ENCODE data around the gene FCGR1A. TPM values are rescaled to one million over a fixed set of nuclear protein-coding genes. Genes with fewer than 3 reads are reported as not detected.
"Not testable (repeated sequence)": the region's sequence is repeated elsewhere in the genome, so short reads cannot be mapped to it uniquely, and the experiment has no call there.

Gene FCGR1A
- total and polyA plus RNA-seq, 9 of the 15 experiments (the other 6 are each of a cell fraction or from before 2014, with no cell fraction given) = 0.10 to 0.29 (median 0.17) TPM; not detected in 3

GRCh38 chr1:149770661-149771060 is 11.8 kb upstream of the FCGR1A start:
- FAIRE-seq; H3K27ac ChIP-seq (ENCODE audit: extremely low read depth, low read depth, low read length); H3K9me1 ChIP-seq (ENCODE audit: control insufficient read depth, insufficient read depth, low read length); H4K20me1 ChIP-seq (replicated peaks; ENCODE audit: control insufficient read depth, insufficient read depth, low read length); H3K79me2 ChIP-seq (ENCODE audit: control insufficient read depth, insufficient read depth, low read length); in situ Hi-C loops (cut with MboI); H2AFZ ChIP-seq (ENCODE audit: low read depth, low read length); POLR2A ChIA-PET; H3K36me3 ChIP-seq (ENCODE audit: control insufficient read depth, insufficient read depth, low read length); H3K4me1 ChIP-seq (replicated peaks in 1 of 2; ENCODE audit: control insufficient read depth in 2 of 2, insufficient read depth in 2 of 2, low read length in 2 of 2); H3K9me3 ChIP-seq (replicated peaks; ENCODE audit: control insufficient read depth, insufficient read depth, low read depth, low read length); BruUV-seq (replicated peaks); H3K4me2 ChIP-seq (ENCODE audit: insufficient read depth, low read length); CTCF ChIA-PET (ENCODE audit: low intra/inter-chr PET ratio); intact Hi-C loops (cut with micrococcal nuclease); H3K4me3 ChIP-seq; H3K27me3 ChIP-seq (ENCODE audit: control insufficient read depth in 2 of 2, insufficient read depth in 2 of 2, low read length in 2 of 2); H3K9ac ChIP-seq (ENCODE audit: insufficient read depth in 1 of 2, low read depth in 2 of 2, low read length in 2 of 2): not testable (repeated sequence)
- WGBS (ENCODE audit: insufficient coverage, low coverage, missing lambda C conversion rate) = 0% methylated on average over 1 of the region's 4 CpGs
- DNase-seq (ENCODE audit: extremely low read depth in 1 of 4, low spot score in 3 of 4) = peak in 1 of 4 experiments; percentile 5
- ATAC-seq = peak; percentile 26; the same call in 2 of the 3 replicates

- H3K9me3 ChIP-seq (replicated peaks; ENCODE audit: control insufficient read depth, insufficient read depth, low read depth, low read length); H4K20me1 ChIP-seq (replicated peaks; ENCODE audit: control insufficient read depth, insufficient read depth, low read length); H3K9me1 ChIP-seq (ENCODE audit: control insufficient read depth, insufficient read depth, low read length); H3K9ac ChIP-seq (ENCODE audit: insufficient read depth in 1 of 2, low read depth in 2 of 2, low read length in 2 of 2); intact Hi-C loops (cut with micrococcal nuclease); BruUV-seq (replicated peaks); H3K27me3 ChIP-seq (ENCODE audit: control insufficient read depth in 2 of 2, insufficient read depth in 2 of 2, low read length in 2 of 2); POLR2A ChIA-PET; H3K27ac ChIP-seq (ENCODE audit: extremely low read depth, low read depth, low read length); H3K4me1 ChIP-seq (replicated peaks in 1 of 2; ENCODE audit: control insufficient read depth in 2 of 2, insufficient read depth in 2 of 2, low read length in 2 of 2); H3K4me2 ChIP-seq (ENCODE audit: insufficient read depth, low read length); FAIRE-seq; CTCF ChIA-PET (ENCODE audit: low intra/inter-chr PET ratio); H2AFZ ChIP-seq (ENCODE audit: low read depth, low read length); H3K4me3 ChIP-seq; ATAC-seq; H3K79me2 ChIP-seq (ENCODE audit: control insufficient read depth, insufficient read depth, low read length); H3K36me3 ChIP-seq (ENCODE audit: control insufficient read depth, insufficient read depth, low read length); DNase-seq (ENCODE audit: extremely low read depth in 1 of 4, low spot score in 3 of 4); in situ Hi-C loops (cut with MboI): not testable (repeated sequence)
- WGBS (ENCODE audit: insufficient coverage, low coverage, missing lambda C conversion rate) = no CpG with 5 or more reads among the region's 4 CpGs
These were observed 10.7 kb upstream of the FCGR1A start for GRCh38 chr1:149771653-149772425.

All from K562 (cell line).